Liver (tissue), 9 donors: ENCODE results near the gene FUBP3. TPM values are rescaled to one million over a fixed set of nuclear protein-coding genes. Genes with fewer than 3 reads are reported as not detected.

Experiments
- DNase-seq: peaks from one replicate; pipeline ENCODE4 v3.0.0-alpha.2; 2017; ENCODE audit warnings: low spot score
- H3K27ac ChIP-seq, 2 donors: one replicate each; pipeline ENCODE4 v1.7.0; 2013; ENCODE audit warnings: inconsistent platforms in 2 of 2, low read length in 2 of 2, control low read depth in 1 of 2, low read depth in 1 of 2, mild to moderate bottlenecking in 1 of 2
- H3K27me3 ChIP-seq, 4 donors: one replicate each; pipeline versions ENCODE4 v1.6.1 to v1.7.0; 2013; ENCODE audit warnings: low read length in 3 of 4, inconsistent platforms in 1 of 4, mild to moderate bottlenecking in 1 of 4, moderate library complexity in 1 of 4; ENCODE audit not compliant: control insufficient read depth in 4 of 4, insufficient read depth in 4 of 4
- H3K36me3 ChIP-seq, 4 donors: one replicate each; pipeline versions ENCODE4 v1.6.1 to v1.7.0; 2013; ENCODE audit warnings: low read length in 3 of 4, mild to moderate bottlenecking in 3 of 4, low read depth in 1 of 4, moderate library complexity in 1 of 4; ENCODE audit not compliant: control insufficient read depth in 4 of 4, insufficient read depth in 3 of 4
- H3K4me1 ChIP-seq, 4 donors: one replicate each; pipeline versions ENCODE4 v1.6.1 to v1.7.0; 2013; ENCODE audit warnings: low read length in 3 of 4, mild to moderate bottlenecking in 3 of 4, moderate library complexity in 1 of 4; ENCODE audit not compliant: control insufficient read depth in 4 of 4, insufficient read depth in 4 of 4
- H3K4me3 ChIP-seq, 3 donors: one replicate each; pipeline versions ENCODE4 v1.6.1 to v1.7.0; 2013; ENCODE audit warnings: low read length in 3 of 3, control low read depth in 1 of 3, low read depth in 1 of 3, mild to moderate bottlenecking in 1 of 3
- H3K9ac ChIP-seq, 2 donors: one replicate each; pipeline ENCODE4 v1.7.0; 2013; ENCODE audit warnings: low read length in 2 of 2, mild to moderate bottlenecking in 2 of 2, moderate library complexity in 2 of 2, control low read depth in 1 of 2, low read depth in 1 of 2
- H3K9me3 ChIP-seq, 4 donors: one replicate each; pipeline versions ENCODE4 v1.6.1 to v1.7.0; 2013; ENCODE audit warnings: low read length in 3 of 4; ENCODE audit not compliant: control insufficient read depth in 4 of 4
- EGR1 ChIP-seq, 2 donors: IDR thresholded peaks; 2 replicates each; pipeline ENCODE4 v1.6.1; 2016 to 2018; ENCODE audit warnings: antibody characterized with exemption in 2 of 2, low read depth in 2 of 2
- FOXA1 ChIP-seq: IDR thresholded peaks from 2 replicates; pipeline ENCODE4 v1.6.1; 2016; ENCODE audit warnings: antibody characterized with exemption
- FOXA2 ChIP-seq: IDR thresholded peaks from 2 replicates; pipeline ENCODE4 v1.6.1; 2016; ENCODE audit warnings: antibody characterized with exemption
- GABPA ChIP-seq, 2 donors: IDR thresholded peaks in 1 of 2; conservative IDR thresholded peaks in 1 of 2; 2 replicates each; pipeline ENCODE4 v1.6.1; 2016; ENCODE audit warnings: antibody characterized with exemption in 2 of 2, mild to moderate bottlenecking in 1 of 2, moderate library complexity in 1 of 2
- HNF4A ChIP-seq, 2 donors: conservative IDR thresholded peaks; 2 replicates each; pipeline ENCODE4 v1.6.1; 2016; ENCODE audit warnings: antibody characterized with exemption in 2 of 2, mild to moderate bottlenecking in 2 of 2
- HNF4G ChIP-seq: IDR thresholded peaks from 2 replicates; pipeline ENCODE4 v1.6.1; 2016; ENCODE audit warnings: antibody characterized with exemption
- JUND ChIP-seq, 2 donors: IDR thresholded peaks; 2 replicates each; pipeline ENCODE4 v1.6.1; 2016; ENCODE audit warnings: antibody characterized with exemption in 2 of 2
- NR2F2 ChIP-seq: IDR thresholded peaks from 2 replicates; pipeline ENCODE4 v1.6.1; 2016; ENCODE audit warnings: antibody characterized with exemption
- RAD21 ChIP-seq, 2 donors: IDR thresholded peaks; 2 replicates each; pipeline ENCODE4 v1.6.1; 2016; ENCODE audit warnings: antibody characterized with exemption in 2 of 2, mild to moderate bottlenecking in 2 of 2
- RXRA ChIP-seq, 2 donors: IDR thresholded peaks; 2 replicates each; pipeline ENCODE4 v1.6.1; 2017 to 2018; ENCODE audit warnings: antibody characterized with exemption in 2 of 2, mild to moderate bottlenecking in 1 of 2
- SP1 ChIP-seq: IDR thresholded peaks from 2 replicates; pipeline ENCODE4 v1.6.1; 2018; ENCODE audit warnings: antibody characterized with exemption, mild to moderate bottlenecking
- TAF1 ChIP-seq: conservative IDR thresholded peaks from 2 replicates; pipeline ENCODE4 v1.6.1; 2016; ENCODE audit warnings: antibody characterized with exemption, mild to moderate bottlenecking
- YY1 ChIP-seq: IDR thresholded peaks from 2 replicates; pipeline ENCODE4 v1.6.1; 2016; ENCODE audit warnings: antibody characterized with exemption, mild to moderate bottlenecking
- WGBS: extraction: QIAGEN DNeasy Blood & Tissue Kit; methylation state at CpG from one replicate; pipeline ENCODE4 v1.1.7; 2013; 5-methylcytosine and 5-hydroxymethylcytosine counted together
- polyA plus RNA-seq, 2 donors: library from polyadenylated mRNA; stranded (reverse) in 1 of 2; unstranded in 1 of 2; fragments of 200-250 nt in 1 of 2; fragments of >200 nt in 1 of 2; fragmentation: Nextera tagmentation in 1 of 2; extraction: Ambion mirVana in 1 of 2; gene quantifications; one replicate each; pipeline versions ENCODE4 v1.2.1 to v1.2.3, GENCODE V29; 2013 to 2015
- total RNA-seq, 2 donors: library from RNA; depleted of rRNA; stranded (reverse); fragments of >200 nt; gene quantifications; one replicate each; pipeline ENCODE4 v1.2.3, GENCODE V29; 2014
- TF ChIP-seq, protein P1 (sequence below): IDR thresholded peaks from 2 replicates; pipeline ENCODE4 v1.6.1; 2016; ENCODE audit warnings: antibody characterized with exemption, mild to moderate bottlenecking
- TF ChIP-seq, protein P2 (sequence below): fragments of 150-350 bp; IDR thresholded peaks from 2 replicates; pipeline ENCODE4 v1.5.1; 2017; ENCODE audit warnings: improper control_type of control experiment, low read depth, low read length; ENCODE audit not compliant: missing input control
- TF ChIP-seq, protein P3 (sequence below): IDR thresholded peaks from 2 replicates; pipeline ENCODE4 v1.6.1; 2016; ENCODE audit warnings: antibody characterized with exemption
- TF ChIP-seq, protein P4 (sequence below): IDR thresholded peaks from 2 replicates; pipeline ENCODE4 v1.6.1; 2016; ENCODE audit warnings: antibody characterized with exemption
- TF ChIP-seq, protein P5 (sequence below): IDR thresholded peaks from 2 replicates; pipeline ENCODE4 v1.6.1; 2016; ENCODE audit warnings: antibody characterized with exemption
- donor health status: healthy.
- donor health status: healthy.
- donor health status: healthy.
- donor health status: healthy.
- donor health status: healthy.

Gene FUBP3
- total and polyA plus RNA-seq, 4 donors = 16.1 to 39.0 (median 24.8) TPM

DNA sequence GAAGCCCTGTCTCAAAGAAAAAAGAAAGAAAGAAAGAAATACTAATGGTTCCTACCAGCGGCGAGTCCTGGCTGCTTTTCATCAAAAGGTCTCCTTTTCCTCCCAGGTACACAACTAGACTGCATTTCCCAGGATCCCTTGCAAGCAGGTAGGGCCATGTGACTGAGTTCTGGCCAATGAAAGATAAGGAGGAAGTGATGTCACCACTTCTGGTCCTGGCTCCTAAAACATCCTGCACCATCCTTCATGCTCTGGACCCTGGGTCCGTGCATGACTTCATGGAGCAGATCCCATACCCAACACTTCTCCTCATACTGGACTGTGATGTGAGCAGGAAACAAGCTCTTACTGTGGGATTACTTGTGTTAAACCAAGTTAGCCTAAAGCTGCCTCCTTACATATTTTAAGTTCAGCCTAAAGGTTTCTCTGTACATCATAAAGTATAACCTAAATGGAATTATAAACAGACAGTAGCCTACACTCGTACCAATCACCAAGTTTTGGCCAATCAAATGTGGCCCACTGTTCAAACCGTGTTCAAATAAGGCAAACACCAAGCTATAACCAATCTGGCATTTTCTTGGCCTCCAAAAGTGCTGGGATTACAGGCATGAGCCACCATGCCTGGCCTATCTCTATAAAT lies 30.2 kb upstream of the FUBP3 start:
- Histone ChIP-seq H3K36me3 (no peaks in the 10 kb centered on the region), H3K4me3 (no peak overlapping the region), H3K27me3 (no peaks in the 10 kb centered on the region), H3K27ac (no peak overlapping the region), H3K9ac (no peak overlapping the region), H3K4me1 (peaks cover 4 to 22% (median 12%) of the 10 kb centered on the region in 4 donors), H3K9me3 (no peaks in the 10 kb centered on the region)
- DNase-seq = no peak
- no peak for TF ChIP-seq YY1
- TF ChIP-seq JUND (IDR thresholded peaks at IDR 0.05) = no peak
- TF ChIP-seq, protein P1, sequence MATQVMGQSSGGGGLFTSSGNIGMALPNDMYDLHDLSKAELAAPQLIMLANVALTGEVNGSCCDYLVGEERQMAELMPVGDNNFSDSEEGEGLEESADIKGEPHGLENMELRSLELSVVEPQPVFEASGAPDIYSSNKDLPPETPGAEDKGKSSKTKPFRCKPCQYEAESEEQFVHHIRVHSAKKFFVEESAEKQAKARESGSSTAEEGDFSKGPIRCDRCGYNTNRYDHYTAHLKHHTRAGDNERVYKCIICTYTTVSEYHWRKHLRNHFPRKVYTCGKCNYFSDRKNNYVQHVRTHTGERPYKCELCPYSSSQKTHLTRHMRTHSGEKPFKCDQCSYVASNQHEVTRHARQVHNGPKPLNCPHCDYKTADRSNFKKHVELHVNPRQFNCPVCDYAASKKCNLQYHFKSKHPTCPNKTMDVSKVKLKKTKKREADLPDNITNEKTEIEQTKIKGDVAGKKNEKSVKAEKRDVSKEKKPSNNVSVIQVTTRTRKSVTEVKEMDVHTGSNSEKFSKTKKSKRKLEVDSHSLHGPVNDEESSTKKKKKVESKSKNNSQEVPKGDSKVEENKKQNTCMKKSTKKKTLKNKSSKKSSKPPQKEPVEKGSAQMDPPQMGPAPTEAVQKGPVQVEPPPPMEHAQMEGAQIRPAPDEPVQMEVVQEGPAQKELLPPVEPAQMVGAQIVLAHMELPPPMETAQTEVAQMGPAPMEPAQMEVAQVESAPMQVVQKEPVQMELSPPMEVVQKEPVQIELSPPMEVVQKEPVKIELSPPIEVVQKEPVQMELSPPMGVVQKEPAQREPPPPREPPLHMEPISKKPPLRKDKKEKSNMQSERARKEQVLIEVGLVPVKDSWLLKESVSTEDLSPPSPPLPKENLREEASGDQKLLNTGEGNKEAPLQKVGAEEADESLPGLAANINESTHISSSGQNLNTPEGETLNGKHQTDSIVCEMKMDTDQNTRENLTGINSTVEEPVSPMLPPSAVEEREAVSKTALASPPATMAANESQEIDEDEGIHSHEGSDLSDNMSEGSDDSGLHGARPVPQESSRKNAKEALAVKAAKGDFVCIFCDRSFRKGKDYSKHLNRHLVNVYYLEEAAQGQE = no peak
- TF ChIP-seq HNF4G = no peak
- TF ChIP-seq TAF1 = no peak
- TF ChIP-seq, protein P2, sequence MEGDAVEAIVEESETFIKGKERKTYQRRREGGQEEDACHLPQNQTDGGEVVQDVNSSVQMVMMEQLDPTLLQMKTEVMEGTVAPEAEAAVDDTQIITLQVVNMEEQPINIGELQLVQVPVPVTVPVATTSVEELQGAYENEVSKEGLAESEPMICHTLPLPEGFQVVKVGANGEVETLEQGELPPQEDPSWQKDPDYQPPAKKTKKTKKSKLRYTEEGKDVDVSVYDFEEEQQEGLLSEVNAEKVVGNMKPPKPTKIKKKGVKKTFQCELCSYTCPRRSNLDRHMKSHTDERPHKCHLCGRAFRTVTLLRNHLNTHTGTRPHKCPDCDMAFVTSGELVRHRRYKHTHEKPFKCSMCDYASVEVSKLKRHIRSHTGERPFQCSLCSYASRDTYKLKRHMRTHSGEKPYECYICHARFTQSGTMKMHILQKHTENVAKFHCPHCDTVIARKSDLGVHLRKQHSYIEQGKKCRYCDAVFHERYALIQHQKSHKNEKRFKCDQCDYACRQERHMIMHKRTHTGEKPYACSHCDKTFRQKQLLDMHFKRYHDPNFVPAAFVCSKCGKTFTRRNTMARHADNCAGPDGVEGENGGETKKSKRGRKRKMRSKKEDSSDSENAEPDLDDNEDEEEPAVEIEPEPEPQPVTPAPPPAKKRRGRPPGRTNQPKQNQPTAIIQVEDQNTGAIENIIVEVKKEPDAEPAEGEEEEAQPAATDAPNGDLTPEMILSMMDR = no peak
- no peak for TF ChIP-seq FOXA1
- TF ChIP-seq, protein P3, sequence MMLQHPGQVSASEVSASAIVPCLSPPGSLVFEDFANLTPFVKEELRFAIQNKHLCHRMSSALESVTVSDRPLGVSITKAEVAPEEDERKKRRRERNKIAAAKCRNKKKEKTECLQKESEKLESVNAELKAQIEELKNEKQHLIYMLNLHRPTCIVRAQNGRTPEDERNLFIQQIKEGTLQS = no peak
- TF ChIP-seq, protein P4, sequence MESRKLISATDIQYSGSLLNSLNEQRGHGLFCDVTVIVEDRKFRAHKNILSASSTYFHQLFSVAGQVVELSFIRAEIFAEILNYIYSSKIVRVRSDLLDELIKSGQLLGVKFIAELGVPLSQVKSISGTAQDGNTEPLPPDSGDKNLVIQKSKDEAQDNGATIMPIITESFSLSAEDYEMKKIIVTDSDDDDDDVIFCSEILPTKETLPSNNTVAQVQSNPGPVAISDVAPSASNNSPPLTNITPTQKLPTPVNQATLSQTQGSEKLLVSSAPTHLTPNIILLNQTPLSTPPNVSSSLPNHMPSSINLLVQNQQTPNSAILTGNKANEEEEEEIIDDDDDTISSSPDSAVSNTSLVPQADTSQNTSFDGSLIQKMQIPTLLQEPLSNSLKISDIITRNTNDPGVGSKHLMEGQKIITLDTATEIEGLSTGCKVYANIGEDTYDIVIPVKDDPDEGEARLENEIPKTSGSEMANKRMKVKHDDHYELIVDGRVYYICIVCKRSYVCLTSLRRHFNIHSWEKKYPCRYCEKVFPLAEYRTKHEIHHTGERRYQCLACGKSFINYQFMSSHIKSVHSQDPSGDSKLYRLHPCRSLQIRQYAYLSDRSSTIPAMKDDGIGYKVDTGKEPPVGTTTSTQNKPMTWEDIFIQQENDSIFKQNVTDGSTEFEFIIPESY = no peak
- no peak for TF ChIP-seq SP1
- TF ChIP-seq GABPA (IDR thresholded peaks at IDR 0.05 in 1 of 2, conservative IDR thresholded peaks at IDR 0.05 in 1 of 2) = no peak
- TF ChIP-seq NR2F2 = no peak
- no peak for TF ChIP-seq FOXA2
- TF ChIP-seq RAD21 (IDR thresholded peaks at IDR 0.05) = no peak
- TF ChIP-seq EGR1 (IDR thresholded peaks at IDR 0.05; ENCODE audit: low read depth in 2 of 2) = no peak
- TF ChIP-seq, protein P5, sequence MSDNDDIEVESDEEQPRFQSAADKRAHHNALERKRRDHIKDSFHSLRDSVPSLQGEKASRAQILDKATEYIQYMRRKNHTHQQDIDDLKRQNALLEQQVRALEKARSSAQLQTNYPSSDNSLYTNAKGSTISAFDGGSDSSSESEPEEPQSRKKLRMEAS = no peak
- no peak for TF ChIP-seq RXRA (IDR thresholded peaks at IDR 0.05)
- no peak for TF ChIP-seq HNF4A (conservative IDR thresholded peaks at IDR 0.05)
- 96% methylated on average over 5 of the region's 5 CpGs for WGBS
